ENCODE data around the gene KIAA0753. TPM values are rescaled to one million over a fixed set of nuclear protein-coding genes. Genes with fewer than 3 reads are reported as not detected.

KIAA0753 gene
- total RNA-seq, 1 donor: 10.8 TPM

DNA sequence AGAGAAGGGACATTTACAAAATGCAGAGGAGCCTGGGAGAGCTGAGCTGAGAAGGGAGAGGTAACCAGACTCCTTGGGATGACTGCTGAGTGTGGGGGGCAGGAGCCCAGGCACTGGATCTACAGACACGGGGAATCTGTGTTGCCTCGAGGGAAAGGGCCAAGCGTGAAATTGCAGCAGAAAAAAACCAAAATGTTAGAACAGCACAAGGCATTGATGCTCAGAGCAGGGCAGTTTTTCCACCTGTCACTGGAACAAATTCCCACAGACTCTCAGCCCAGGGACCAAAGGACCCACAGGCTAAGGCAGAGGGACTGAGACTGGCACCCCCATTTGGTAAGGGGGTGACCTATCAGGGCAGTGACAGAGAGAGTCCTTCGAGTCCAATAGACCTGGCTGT lies 86.2 kb downstream of the KIAA0753 start:
- DNase-seq (ENCODE audit: low read depth in 2 of 3, low spot score in 2 of 3): no peak

DNA sequence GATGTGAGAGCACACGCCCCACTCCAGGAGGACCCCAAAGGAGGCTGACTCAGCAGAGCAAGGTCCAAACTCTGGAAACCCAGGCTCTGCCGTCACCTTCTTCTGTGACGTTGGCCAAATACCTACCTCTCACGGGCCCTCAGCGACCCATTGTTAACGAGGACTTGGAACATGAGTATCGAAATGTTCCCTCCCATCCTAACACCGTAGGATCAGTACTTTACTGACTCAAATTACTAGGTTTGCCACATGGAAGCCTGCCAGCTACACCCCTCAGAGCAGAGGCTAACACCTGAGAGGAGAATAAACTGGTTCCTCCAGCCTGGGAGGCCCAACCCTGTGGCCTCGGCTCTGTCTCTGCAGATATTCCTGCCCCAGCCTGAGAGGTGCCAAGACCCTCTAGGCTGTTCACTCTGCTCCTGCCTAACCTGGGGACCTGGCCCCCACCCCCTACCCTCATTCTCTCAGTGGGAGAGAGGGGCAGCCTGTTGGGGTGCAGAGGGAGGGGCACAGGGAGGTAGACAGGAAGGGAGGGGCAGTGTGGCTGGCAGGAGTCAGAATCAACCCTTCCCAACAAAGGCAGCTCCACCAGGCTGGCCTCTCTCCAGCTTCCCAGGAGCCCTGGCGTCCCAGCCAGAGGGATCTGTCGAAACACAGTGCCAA lies 88.5 kb downstream of the KIAA0753 start:
- no peak for DNase-seq (ENCODE audit: low read depth in 2 of 3, low spot score in 2 of 3)

DNA sequence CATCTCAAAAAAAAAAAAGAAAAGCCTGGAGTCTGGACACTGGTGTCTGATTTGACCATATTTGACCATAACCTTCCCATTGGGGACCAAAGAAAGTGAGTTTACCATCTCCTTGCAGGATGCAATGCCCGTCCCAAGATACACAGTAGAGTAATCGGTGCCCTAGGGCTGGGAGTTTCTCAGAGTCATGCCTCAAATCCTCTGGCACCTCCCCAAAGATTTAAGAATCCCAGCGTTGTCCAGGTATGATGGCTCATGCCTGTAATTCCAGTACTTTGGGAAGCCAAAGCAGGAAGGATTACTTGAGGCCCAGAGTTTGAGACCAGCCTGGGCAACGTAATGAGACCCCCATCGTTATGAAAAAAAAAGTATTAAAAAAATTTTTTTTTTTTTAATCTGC lies 89.2 kb downstream of the KIAA0753 start:
- no peak for DNase-seq (ENCODE audit: low read depth in 2 of 3, low spot score in 2 of 3)

DNA sequence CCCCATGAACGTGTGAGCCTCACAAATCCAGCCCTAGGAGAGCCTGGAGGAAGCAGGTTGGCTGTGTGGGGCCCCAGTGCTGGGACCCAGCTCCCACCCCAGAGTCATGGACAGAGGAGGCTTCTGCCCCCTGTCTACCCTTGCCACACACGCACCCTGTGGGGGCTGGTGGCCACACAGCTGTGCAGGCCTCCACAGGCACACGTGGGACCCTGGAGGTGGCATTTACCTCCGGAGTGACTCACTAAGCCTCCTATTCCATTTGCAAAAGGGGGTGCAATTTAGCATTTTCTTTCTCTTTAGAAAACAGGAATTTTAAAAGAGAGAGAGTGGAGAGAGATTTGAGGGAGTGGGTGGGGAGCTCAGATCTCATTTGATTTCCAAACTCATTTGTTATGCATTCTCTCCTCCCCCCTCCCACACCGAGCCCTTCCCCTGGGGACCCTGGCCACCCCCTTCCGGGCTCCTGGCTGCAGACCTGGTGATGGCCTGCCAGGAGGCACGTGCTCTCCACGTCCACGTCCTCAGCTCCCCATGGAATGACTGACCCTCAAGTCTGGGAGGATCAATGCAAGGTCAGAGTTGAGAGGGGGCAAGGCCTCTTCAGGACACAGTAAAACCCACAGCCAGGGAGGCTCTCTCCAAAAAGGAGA lies 91.0 kb downstream of the KIAA0753 start:
- no peak for DNase-seq (ENCODE audit: low read depth in 2 of 3, low spot score in 2 of 3)

DNA sequence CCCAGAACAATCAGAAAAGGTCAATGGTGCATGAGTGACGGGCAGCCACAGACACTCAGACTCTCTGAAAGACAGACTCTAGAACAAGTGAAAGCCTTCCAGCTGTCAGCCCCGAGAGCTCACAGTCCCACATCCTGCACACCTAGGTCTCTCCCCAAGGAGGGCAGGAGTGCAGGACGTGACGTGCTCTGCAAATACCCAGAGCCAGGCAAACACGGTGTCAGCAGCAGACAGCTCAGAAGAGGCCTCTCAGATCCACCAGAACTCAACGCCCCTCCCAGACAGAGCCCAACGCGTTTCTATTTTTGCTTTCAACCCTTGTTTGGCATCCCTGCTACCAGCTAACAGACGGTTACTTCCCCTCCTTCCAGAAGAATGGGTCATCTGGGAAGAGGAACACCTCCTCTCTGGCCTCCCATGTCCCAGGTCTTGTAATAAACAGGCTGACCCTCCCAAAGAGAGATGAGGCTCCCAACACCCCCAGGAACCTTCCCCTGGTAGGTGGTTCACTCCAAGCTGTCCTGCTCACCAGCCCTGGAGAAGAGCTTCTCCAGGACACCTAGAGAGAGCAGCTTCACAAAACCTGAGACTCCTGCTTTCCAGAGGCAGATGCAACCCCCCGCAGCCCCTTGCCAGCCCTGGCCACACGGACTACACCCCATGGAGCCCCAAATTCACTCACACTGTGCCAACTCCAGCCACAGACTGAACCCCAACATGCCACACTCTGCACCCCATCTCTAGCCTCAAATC lies 91.8 kb downstream of the KIAA0753 start:
- DNase-seq (ENCODE audit: low read depth in 2 of 3, low spot score in 2 of 3): no peak

DNA sequence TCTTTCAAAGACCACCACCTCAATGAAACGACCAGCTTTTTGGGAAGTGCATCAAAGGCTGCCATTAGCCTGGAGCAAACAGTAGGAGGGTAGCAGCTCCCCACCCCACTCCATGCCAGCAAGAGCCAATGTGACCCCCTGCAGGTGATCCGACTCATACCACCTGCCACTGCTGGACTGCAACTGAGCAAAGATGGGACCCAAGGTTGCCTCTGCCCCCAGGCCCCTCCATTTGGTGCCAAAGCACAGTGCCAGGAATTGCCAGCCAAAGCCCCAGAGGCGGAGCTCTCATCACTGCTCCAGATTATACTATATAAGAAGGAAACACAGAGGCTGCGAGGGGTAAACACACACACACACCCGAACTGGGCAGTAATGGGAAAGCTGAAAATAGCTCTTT lies 92.5 kb downstream of the KIAA0753 start:
- no peak for DNase-seq (ENCODE audit: low read depth in 2 of 3, low spot score in 2 of 3)

DNA sequence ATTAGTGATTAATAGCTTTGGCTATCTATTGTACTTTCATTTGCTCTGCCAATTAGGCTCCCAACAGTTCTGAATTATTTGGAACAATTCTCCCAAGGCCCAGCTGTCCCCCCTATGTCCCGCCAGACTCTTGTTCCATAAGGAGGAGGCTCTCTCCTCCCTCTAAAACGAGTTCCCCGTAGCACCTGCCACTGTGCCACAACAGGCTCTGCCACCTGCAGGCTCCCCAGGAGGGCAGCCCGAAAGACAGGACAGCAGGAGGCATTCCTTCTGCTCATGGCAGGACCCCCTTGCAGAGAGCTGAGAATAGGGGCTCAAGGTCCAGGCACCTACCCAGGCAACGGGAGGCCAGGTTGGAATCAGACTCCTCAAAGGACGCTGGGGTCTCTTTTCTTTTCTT lies 93.2 kb downstream of the KIAA0753 start:
- no peak for DNase-seq (ENCODE audit: low read depth in 2 of 3, low spot score in 2 of 3)

DNA sequence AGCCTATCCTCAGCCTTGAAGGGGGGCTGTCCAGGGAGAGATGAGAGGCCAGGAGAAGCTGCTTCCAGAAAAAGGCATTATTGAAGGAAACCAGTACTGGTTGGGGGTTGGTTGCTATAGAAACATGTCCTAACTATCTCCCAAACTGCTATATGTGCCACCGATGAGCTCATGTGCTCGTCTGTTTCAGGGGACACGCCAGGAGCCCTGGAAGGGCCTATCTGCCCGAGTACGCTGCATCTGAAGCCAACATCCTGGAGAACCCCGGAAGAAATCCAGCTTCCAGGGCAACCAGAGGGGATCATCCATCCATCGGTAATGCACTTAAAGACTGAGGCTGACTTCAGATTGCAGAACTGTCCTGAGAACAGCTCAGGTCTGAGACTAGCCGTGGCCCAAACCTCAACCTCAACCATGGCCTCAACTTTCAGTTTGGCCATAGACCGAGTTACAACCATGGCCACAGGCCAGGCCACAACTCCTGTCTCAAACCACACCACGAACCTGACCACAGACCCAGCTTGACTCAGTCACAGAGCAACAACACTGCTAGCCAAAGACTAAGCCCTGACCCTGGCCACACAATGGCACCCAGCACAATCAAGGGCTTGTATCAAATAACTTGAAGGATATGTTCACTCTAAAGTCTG lies 94.3 kb downstream of the KIAA0753 start:
- DNase-seq (ENCODE audit: low read depth in 2 of 3, low spot score in 2 of 3): no peak

DNA sequence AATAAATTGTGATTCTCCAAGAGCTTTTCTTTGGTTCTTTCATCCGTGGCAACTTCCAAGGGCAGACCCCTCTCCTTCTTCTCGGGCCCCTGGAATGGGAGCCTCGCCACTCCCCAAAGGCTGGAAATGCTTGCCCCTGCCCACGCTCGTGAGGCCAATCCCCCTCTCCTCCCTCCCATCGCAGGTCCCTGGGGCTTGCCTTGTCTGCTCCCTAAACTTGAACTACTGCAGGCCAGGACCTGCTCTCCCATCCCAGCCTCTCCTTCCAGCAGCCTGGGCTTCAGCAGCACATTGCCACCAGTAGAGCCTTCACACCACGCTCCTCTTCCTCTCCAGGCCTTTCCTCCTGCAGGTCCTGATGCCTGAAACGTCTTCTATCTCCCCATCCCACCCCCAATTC lies 95.2 kb downstream of the KIAA0753 start:
- DNase-seq (ENCODE audit: low read depth in 2 of 3, low spot score in 2 of 3): no peak

DNA sequence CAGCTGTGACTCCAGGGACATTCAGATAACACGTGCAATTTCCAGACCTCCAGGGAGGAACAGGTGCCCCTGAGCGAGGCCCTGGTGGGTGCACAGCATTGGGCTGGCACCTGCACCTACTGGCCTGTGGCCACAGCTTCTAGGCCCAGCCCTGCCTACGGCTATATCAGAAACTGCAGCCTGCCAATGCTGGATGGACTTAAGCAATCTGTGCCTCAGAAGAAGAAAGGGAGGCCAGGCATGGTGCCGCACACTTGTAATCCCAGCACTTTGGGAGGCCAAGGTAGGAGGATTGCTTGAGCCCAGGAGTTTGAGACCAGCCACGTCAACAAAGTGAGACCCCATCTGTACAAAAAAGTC lies 96.5 kb downstream of the KIAA0753 start:
- DNase-seq (ENCODE audit: low read depth in 2 of 3, low spot score in 2 of 3): no peak

DNA sequence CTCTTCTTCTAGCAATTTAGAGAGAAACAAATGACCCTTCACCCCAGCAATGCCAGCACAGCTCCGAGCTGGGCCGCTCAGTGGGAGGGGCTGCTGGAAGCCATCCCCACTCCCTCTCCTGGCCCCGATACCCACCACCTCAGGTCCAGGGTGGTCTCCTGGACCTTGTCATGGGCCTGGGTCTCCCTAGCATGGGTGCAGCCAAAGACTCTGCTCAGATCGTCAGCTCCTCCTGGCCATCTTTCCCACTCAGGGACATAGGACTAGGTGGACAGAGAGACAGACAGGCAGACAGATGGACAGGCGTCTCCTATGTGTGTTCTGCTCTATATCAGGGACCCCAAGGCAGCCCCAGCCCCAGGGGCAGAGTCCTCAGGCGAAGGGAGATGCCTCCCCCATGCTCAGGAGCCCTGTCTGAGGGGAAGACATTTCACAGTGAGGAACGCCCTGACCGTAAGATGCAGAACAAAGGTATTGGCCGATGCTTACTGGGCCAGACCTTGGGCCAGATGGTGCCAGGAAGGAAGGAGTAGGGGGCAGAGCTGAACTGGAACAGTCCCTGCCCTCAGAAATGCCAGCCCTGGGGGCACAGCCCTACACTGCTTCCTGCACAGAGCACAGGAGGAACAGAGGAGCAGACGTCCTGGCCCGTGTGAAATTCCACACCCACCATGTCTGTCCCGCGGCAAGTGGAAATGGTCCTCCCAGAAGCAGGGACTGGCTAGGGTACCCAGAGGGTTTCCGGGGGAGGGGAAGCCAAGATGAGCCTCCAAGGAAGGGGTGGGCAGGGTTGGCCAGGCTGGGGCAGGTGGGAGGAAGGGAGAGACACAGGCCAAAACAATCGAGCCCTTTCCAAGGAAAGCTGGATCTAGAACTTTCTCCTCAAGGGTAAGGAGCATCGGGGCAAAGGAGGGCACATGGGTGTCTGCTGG lies 97.2 kb downstream of the KIAA0753 start:
- no peak for DNase-seq (ENCODE audit: low read depth in 2 of 3, low spot score in 2 of 3)

DNA sequence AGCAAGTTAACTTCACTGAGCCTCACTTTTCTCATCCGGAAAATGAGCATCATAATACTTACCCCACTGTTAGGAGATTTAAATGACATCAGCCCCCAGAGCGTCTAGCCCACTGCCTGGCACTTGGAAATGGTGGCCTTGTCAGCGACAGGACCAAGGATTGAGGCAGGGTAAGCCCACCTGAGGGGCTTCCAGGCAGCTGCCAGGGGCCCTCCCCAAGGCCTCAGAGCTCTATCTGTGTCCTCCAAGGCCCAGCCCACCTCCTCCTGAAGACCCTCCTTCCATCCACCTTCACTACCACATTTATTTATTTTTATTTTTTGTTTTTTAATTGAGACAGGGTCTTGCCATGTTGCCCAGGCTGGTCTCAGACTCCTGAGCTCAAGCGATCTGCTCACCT lies 97.9 kb downstream of the KIAA0753 start:
- DNase-seq (ENCODE audit: low read depth in 2 of 3, low spot score in 2 of 3): no peak

DNA sequence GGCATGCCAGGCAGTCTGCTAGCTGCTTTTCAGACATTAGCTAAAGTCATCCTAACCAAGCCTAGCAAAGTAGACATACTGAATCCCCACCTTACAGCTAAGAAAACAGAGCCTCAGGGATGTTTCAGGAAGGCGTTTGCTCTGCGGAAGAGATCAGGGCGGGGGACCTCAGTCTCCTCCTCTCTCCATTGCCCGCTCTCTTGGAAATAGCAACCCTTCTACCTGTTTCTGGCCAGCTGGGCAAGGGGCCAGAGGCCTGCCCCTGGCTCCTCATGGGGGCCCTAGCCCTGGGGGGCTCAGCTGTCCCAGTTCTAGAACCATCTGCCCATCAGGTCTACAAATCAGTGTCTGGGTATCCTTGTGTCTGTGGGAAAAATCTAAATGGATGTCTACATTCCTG lies 98.6 kb downstream of the KIAA0753 start:
- DNase-seq (ENCODE audit: low read depth in 2 of 3, low spot score in 2 of 3): no peak

DNA sequence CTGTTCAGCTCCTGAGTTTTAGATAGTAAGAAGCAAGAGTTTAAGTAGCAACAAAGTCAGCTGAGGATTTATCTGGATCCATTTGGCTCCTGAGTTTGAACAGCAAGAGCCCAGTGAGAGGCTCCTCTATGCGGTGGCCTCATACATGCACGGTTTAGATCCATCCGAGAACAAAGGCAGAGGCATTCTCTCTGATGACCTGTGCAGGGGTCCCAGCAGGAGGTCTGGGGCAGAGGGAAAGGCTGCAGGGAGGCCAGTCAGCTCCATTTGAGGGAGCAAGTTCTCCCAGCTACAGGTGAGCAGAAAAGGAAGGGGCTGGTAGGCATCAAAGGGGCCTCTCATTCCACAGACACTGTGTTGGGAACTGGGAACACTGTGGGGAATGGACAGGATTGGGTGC lies 100.6 kb downstream of the KIAA0753 start:
- DNase-seq (ENCODE audit: low read depth in 2 of 3, low spot score in 2 of 3): no peak

DNA sequence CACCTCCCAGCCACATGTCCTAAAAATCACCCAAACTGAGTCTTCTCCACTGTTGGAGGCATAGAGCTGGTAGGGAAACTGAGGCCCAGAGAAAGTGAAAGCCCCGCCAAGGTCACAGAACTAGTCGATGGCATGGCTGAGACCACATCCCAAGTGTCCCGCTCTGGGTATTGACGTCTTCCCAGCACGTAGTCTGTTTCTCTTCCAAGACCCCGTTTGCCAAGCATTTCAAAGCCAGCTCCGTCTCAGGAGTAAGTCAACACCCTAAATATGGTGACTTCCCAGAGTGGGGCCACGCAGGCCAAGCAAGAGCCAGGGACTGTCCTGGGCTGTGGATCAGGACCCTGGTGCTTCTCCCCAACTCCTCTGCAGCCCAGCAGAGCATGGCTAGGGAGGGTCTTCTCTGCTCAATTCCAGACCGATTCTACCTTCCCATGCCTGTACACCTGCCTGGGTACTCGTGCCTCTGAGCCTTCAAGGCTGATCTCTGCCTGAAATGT lies 103.9 kb downstream of the KIAA0753 start:
- no peak for DNase-seq (ENCODE audit: low read depth in 2 of 3, low spot score in 2 of 3)

DNA sequence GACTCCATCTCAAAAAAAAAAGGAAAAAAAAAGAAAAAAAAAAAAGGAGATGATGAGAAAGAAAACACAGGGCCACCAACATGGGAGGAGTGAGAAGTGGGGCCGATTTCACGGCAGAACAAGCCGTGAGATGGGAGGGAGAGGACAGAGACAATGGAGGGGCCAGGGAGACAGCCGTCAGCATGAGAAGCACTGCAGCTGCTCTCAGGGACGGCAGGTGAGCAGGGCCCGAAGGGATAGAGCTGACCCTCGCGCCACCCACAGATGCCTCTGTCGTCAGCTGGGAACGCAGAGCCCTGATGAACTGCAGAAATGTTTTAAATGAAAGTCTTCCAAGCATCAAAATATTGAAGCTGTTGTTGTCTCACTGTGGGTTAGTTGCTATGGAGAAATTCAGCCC lies 104.5 kb downstream of the KIAA0753 start:
- no peak for DNase-seq (ENCODE audit: low read depth in 2 of 3, low spot score in 2 of 3)

DNA sequence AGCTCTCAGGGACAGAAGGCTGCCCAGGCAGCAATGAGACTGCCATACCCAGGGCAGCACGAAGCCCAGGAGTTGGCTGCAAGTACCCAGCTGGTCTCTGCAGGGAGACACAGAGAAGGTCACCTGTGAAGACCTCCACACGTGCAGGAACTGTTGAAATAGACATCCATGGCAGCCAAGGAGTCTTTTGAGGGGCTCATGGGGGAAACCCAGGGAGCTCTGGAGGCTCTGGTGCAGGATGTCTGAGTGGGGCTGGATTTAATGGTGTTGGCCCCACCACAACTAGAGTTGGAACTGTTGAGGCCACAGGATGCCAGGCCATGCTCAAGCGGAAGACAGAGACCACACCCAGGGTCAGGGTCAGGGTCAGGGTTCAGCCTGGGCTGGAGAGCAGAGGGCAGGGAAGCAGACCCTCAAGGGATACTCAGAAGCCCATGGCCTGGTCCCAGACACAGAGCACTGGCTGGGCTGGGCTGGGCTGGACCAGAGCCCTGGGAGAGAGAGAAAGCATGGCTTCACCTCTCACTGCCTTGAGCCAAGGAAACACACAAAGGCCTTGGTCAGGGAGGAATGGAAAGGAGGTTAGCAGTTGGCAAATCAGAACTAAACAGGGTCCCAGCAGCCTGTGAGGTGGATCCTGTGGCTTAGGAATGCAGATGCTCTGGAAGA lies 105.5 kb downstream of the KIAA0753 start:
- no peak for DNase-seq (ENCODE audit: low read depth in 2 of 3, low spot score in 2 of 3)

DNA sequence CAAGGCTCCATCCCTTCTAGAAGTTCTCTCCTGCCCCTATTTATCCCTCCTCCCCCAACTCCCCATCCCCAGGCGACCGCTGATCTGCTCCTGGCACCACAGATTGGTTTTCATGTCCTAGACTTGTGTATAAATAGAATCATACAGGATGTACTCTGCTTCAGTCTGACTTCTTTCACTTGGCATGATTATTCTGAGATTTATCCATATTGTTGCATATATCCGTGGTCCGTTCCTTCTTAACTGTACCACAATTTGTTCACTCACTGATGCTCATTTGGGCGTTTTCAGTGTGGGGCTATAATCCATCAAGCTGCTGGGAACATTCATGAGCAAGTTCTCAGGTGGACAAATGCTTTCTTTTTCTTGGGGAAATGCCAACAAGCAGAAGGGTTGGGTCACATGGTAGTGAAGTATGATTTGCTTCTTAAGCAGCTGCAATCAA lies 108.0 kb downstream of the KIAA0753 start:
- DNase-seq (ENCODE audit: low read depth in 2 of 3, low spot score in 2 of 3): no peak

DNA sequence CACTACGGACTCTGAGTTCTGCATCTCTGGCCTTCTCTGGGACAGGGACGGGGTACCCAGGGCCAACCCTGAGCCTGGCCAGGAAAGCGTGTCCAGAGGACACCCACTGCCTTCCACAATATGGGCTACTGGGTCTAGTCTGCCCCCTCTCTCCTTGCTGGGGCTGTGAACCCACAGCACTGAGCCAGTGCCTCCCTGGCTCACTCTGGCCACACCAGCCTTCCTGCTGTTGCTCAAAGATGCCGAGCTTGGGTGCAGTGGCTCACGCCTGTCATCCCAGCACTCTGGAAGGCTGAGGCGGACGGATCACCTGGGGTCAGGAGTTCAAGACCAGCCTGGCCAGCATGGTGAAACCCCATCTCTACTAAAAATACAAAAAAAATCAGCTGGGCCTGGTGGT lies 108.9 kb downstream of the KIAA0753 start:
- DNase-seq (ENCODE audit: low read depth in 2 of 3, low spot score in 2 of 3): no peak

Data from hematopoietic multipotent progenitor cell (in vitro differentiated cells).